ENCODE data around the gene C12orf76.
"Not testable (repeated sequence)": the region's sequence is repeated elsewhere in the genome, so short reads cannot be mapped to it uniquely, and the experiment has no call there.

C12orf76 gene

DNA sequence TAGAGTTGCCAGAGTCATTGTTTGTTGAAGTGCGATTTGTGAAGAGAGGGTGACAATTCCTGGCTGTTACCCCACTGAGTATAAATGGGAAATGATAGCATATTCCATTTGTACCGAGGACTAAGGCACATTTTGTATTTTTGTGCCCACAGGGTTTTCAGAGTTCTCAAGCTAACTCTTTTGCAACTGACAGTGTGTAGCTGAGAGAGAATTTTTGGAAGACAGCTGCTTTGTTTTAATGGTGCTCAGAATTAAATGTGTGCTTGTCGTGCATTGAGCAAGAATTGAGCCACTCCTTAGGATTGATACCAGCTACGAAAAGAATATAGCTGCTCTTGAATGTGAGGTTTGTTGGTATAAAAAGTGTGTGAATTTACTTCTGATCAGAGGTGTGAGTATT lies 27.4 kb downstream of the C12orf76 start:
- DNase-seq (ENCODE audit: low spot score) = no peak

DNA sequence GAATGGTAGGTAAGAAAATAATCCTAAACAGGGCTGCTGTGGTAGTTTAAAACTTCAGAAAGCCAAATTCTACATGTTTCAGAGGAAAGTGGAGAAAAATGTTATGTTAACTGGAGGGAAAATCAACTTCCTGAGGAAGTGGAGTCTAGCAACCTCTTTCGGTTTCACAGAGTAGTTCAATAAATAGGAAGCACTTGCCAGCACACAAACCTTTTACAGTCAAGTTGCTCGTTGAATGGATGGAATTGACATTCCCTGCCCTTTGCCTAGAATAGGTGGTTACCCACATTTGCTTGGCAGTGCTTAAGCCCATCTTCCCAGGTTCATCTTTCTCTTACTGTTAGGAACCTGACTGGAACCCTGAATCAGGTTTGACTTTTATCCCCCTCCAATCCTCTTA lies 33.2 kb downstream of the C12orf76 start:
- DNase-seq (ENCODE audit: low spot score) = peak; percentile 47

DNA sequence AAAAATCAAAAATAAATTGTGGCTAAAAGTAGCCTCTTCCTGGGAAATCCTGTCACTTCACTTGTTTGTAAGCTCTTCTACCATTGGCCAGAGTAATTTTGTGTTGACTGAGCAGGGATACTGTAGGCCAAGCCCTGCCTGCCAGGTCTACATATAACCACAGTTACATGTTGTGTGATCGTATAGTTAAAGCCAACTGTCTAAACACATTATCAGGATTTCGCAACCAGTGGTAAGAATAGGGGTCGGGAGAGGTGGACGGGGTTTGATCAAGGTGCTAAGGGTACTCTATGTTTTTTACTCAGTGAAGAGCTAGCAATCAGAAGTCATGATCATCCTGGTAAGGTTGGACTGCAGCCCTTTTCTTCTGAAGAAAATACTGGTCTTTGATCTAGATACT lies 35.7 kb downstream of the C12orf76 start:
- no peak for DNase-seq (ENCODE audit: low spot score)

DNA sequence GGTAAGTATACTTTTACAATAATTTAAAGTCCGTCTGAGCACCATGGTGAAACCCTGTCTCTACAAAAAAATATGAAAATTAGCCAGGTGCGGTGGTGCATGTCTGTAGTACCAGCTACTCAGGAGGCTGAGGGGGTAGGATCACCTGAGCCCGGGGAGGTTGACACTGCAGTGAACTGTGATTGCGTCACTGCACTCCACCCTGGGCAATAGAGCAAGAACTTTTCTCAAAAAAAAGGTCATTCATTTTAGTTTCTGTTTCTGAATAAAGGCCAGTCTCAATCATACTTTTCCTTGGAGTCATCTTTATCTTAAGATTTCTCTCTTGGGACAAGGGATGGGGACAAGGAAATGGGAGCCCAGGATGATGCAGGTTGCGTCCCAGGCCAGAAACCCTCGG lies 36.2 kb downstream of the C12orf76 start:
- DNase-seq (ENCODE audit: low spot score) = no peak

DNA sequence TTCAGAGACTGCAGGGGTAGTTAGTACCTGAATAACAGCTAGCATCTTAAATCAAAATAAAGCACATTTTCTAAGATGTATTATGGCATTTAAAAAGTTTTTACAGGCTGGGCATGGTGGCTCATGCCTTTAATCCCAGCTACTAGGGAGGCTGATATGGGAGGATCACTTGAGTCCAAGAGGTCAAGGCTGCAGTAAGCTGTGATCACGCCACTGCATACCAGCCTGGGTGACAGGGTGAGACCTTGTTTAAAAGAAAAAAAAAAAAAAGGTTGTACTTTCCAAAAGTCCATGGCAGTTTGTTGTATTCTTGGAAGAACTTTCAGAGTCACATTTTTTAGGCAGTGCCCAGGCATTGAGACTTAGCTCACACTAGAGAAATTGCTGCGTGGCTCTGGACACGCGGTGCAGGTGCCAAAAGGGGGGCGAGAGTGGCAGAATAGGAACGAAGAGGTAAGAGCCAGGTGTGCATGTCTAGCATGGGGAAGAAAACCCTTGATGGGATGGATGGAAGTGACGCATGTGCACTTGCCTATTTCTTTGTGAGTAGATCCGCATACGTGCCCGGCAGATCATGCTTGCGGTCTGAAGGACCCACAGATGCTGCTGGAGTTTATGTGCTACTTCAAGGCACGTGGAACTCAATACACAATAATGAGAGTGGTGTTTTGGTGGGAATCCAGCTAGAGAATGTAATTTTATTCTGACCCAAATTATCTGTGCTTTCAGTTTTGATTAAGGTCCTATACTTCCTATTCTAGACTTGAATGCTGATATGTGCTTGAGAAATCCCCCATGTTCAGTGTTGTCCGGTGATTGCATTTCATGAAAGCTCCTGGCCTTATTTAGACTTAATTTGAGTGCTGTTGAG lies 37.2 kb downstream of the C12orf76 start:
- no peak for DNase-seq (ENCODE audit: low spot score)

DNA sequence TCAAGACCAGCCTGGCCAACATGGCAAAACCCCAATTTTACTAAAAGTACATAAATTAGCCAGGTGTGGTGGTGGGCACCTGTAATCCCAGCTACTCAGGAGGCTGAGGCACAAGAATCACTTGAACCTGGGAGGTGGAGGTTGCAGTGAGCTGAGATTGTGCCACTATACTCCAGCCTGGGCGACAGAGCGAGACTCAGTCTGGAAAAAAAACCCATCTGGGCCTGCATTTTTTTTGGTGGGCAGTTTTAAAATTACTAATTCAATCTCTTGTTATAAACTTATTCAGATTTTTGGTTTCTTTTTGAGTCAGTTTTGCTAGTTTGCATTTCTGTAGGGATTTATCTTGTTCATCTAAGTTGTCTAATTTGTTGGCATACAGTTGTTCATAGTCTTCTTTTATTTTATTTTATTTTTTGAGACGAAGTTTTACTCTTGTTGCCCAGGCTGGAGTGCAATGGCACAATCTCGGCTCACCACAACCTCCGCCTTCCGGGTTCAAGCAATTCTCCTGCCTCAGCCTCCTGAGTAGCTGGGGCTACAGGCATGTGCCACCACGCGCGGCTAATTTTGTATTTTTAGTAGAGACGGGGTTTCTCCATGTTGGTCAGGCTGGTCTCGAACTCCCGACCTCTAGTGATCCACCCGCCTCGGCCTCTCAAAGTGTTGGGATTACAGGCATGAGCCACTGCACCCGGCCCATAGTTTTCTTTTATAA lies 39.5 kb downstream of the C12orf76 start:
- DNase-seq (ENCODE audit: low spot score) = not testable (repeated sequence)

DNA sequence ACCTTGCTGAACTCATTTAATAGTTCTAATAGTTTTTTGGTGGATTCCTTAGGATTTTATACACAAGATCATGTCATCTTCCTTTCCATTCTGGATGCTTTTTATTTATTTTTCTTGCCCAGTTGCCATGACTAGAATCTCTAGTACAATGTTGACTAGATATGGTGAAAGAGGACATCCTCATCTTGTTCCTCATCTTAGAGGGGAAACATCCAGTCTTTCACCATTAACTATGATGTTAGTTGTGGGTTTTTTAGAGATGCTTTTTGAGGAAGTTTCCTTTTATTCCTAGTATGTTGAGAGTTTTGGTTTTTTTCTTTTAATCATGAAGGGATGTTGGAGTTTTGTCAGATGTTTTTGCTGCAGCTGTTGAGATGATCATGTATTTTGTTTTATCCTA lies 40.4 kb downstream of the C12orf76 start:
- no peak for DNase-seq (ENCODE audit: low spot score)

DNA sequence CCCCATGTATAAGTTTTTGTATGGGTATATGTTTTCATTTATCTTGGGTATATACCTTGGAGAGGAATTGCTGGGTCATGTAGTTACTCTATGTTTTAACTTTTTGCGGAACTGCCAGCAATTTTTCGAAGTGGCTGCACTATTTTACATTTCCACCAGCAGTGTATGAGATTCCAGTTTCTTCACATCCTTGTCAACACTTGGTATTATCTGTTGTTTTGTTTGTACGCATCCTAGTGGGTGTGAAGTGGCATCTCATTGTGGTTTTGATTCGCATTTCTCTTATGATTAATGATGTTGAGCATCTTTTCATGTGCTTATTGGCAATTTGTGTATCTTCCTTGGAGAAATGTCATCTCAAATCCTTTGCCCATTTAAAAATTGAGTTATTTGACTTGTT lies 42.2 kb downstream of the C12orf76 start:
- no peak for DNase-seq (ENCODE audit: low spot score)

DNA sequence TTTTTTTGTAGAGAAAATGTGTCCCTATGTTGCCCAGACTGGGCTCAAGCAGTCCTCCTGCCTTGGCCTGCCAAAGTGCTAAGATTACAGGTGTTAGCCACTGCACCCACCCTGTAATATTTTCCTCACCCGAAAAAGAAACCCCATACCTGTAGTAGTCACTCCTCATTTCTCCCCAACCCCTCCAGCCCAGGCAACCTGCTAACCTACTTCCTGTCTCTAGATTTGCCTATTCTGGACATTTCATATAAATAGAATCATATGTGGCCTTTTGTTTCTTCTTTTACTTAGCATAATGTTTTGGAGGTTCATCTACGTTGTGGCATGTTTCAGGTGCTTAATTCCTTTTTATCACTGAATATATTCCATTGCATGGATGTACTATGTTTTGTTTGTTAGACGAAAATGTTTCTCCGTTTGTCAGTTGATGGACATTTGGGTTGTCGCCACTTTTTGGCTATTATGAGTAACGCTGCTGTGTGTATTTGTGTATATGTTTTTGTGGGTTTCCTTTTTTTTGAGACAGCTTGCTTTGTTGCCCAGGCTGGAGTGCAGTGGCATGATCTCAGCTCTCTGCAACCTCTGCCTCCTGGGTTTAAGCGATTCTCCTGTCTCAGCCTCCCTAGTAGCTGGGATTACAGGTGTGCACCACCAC lies 42.9 kb downstream of the C12orf76 start:
- DNase-seq (ENCODE audit: low spot score) = peak; percentile 24

DNA sequence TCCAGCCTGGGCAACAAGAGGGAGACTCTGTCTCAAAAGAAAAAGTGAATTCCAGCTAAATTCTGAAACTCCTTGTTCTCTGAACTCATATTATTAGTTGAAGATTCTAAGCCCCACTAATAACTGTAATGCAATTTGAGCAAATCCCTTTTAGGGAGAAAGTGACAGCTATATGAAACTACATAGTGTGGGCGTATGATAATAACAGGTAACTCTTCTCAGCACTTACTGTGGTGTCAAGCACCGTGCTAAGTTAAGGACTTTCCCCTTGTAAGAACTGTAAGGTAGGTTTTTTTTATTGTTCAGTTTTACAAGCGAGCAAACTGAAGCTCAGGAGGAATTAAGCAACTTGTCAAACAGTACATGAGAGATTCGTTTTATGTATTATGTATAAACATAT lies 43.7 kb downstream of the C12orf76 start:
- DNase-seq (ENCODE audit: low spot score) = no peak

DNA sequence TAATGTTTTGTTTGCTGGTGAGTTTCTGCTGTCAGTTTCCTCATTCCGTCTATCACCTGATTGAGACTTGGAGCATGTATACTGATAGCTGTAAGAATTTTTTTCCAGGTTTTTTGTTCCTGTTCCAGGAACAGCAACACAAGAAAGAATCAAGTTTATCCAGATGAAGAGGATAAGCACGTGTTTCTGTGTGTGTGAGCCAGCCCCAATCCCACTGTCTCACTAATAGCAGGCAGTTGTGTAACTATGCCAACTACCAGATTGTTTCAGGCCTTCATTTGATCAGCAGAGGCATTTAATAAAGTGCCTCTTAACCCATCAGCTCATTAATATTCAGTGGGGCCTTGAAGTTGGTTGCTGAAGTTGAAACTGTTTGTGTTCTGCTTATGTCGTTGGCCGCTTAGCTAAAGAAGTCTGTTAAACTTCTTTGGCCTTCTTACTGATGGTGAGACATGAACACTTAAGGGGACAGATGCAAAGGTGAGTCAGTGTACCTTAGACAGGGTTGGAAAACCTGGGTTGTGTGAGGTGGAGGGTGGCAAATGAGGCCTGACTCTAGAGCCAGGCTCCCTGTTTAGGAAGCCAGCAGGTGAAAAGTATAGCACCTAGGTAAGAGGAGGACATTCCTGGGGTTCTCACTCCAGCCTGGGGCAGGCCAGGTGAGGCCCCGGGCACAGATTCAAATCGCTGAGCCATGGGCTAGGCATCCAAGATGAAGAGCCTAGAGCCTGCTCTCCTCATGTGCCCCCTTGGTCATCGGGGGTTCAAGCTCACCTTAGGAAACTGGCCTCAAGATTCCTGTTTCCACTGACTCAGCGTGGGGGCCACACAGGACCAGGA lies 45.4 kb downstream of the C12orf76 start:
- DNase-seq (ENCODE audit: low spot score) = no peak

DNA sequence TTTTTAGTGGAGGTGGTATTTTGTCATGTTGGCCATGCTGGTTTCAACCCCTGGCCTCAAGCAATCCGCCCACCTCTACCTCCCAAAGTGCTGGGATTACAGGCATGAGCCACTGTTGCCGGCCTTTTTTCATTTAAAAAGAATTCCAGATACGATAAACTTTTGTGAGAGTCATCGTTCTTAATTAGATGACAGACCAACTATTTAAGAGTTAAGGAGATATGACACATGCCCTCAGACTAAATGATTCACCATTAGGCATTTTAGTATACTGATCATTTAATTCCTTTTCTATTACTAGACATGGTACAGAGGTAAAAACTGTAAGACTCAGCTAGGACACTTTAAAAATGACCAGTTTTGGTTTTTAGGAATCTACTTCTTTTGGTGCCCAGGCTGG lies 46.7 kb downstream of the C12orf76 start:
- DNase-seq (ENCODE audit: low spot score) = no peak

DNA sequence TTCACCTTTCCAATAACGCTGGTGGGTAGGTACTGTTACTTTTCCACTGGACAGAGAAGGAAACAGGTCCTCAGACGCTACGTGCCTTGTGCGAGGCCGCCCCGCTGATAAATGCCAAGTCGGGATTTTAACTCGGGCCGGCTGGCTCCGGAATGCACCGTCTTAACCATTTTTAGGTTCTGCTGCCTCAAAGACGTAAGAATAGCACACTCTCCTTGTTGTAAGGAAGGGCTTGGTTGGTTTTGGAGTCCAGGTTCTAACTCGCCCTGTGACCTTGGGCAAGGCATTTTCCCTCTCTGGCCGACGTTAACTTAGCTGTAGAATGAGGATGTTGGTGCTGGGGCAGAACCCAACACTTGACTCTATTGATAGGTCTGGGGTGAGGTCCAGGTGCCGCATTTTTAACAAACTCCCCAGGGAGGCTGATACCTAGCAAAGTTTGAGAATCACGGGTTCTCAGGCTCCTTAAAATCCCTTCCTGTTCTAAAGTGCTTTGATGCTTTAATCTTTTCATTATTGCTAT lies 48.3 kb downstream of the C12orf76 start:
- DNase-seq (ENCODE audit: low spot score) = no peak

DNA sequence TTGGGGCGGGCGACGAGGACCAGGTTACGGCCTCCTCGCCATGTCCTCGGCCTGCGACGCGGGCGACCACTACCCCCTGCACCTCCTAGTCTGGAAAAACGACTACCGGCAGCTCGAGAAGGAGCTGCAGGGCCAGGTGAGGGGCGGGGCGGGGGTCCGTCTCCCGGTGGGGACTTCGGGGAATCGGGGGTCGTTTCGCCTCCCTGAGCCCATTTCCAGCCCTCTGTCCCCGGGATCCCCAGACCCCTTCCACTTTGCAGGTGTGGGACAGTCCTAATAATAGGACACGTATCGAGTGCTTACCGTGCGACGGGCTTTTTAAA lies 48.7 kb downstream of the C12orf76 start:
- DNase-seq (ENCODE audit: low spot score) = no peak

DNA sequence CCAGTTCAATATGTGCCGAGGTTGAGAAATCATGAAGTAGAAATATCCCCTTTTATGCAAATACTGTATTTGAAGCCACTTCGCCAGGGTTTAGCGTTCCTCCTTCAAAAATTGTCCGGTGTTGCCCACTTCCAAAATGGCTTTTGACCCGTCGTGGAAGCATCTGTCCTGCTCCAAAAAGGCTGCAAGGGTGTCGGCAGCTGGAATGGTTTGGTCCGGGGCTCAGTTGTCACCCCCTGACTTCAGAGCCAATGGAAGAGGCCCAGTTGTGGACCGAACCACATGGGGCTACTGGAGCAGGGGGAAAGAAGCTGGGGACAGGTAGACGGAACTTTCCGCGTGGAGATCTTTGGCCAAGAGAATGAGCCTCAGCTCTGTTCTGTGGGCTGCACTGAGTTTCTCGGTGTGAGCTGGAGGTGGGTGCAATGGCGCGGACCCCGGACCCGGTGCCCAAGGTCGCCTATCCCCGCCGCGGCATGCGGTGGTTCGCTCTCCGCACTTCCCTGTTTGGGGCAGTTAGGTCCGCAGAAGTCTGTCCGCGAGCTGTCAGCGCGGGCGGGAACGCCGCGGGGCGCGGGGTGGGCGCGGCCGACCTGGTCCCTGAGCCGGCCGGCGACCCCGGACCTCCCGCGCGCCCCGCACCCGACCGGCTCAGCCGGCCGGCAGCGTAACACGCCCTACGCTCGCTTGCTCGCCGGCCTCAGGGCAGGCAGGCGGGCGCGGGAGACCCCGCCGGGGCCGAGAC lies 49.2 kb downstream of the C12orf76 start, which contains the start of gene ANKRD13A:
ANKRD13A (plus strand) TSS at position 527 of the 745 bp plus-strand sequence. CDS start 259 bp downstream, outside the sequence.
- DNase-seq (ENCODE audit: low spot score) = peak; percentile 95

DNA sequence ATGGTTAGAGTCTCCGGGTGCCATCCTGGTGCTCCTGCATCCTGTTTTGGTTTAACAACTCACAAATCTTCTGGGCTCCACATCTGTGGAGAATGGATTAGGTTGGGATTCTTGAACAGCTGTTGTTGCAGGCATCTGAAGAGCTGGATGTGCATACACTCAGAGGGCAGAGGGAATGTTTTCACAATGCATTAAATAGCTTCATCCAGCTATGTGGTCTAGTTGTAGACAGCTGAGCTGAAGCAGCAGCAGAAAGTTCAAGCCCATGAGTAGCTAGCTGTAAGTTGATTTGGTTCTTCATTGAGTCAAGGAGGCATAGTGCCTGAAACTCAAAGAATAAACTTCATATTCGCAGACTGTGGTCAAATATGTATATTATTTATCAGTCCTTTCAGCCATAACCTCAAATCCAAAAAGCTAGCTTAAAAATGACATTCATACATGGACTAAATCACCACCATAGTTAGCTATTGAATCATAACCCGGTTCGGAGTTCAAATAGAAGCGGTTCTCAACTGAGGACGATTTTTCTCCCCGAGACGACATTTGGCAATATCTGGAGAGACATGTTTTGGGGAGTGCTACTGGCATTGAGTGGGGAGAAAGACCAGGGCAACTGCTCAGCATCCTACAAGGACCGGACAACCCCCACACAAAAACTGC lies 50.0 kb downstream of the C12orf76 start:
- no peak for DNase-seq (ENCODE audit: low spot score)

DNA sequence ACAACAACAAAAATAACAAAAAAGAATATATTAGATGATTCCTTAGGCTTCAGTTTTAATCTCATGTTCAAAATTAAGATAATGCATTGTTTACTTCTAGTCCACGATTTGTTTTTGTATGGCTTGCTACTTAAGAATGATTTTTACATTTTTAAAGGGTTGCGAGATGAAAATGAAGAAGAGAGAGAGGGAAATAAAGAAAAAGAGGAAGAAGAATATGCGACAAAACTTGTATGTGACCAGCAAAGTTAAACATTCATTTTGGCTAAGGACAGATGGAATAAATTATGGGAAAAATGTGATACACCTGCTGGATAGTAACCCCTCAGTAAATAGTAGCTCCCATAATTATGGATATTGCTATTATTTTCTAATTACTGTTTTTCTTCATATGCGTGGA lies 50.9 kb downstream of the C12orf76 start:
- no peak for DNase-seq (ENCODE audit: low spot score)

DNA sequence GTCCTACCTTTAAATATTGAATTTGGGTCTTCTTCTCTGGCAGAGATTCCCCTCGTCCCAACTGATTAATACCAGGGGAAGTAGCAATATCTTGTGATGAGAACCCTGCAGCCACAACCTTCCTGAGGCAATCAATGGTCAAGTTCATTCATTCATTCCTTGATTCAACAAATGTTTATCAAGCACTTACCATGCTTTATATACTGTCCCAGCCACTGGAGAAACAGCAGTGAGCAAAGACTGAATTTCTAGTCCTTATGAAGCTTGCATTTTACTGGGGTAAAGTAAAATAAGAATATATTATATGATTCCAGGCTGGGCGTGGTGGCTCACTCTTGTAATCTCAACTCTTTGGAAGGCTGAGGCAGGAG lies 51.9 kb downstream of the C12orf76 start:
- no peak for DNase-seq (ENCODE audit: low spot score)

DNA sequence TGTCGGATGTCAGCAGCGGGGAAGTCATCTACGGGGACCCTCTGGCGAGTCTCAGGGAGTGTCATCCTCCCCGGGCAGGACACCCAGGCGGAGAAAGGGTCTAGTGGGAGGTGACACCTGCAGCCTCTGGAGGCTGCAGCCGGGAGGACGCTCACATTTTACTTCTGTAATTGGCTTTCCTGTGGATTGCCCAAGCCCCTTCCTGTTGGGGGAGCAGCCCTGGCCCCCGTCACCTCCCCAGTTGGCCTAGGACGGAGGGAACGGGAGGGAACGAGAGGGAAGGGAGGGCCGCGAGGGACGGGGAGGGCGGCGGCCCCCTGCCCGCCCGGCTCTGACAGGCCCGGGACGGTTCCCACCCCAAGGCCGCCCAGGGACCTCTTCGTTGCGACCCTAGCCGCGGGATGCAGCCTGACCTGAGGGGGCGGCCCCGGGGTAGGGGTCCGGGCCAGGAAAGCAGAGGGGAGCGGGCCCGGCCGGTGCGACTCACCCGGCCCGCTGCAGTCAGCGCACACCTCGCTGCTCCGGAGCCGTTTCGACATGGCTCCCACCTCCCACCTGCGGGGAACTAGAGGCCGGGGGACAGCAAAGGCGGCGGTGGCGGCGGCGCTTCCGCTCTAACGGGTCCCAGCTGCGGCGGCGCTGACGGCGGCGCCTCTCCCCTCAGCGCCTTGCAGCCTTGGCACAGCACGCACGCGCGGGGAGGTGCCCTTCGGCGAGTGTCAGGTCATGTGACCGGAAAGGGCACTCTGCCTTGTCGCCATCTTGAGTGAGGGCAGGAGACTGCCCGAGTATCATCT lies 52.4 kb downstream of the C12orf76 start, which contains the start of gene GIT2:
GIT2 (minus strand) TSS at position 683 of the 797 bp plus-strand sequence; CDS start at position 539, 144 bp downstream.
- DNase-seq (ENCODE audit: low spot score) = peak; percentile 95

DNA sequence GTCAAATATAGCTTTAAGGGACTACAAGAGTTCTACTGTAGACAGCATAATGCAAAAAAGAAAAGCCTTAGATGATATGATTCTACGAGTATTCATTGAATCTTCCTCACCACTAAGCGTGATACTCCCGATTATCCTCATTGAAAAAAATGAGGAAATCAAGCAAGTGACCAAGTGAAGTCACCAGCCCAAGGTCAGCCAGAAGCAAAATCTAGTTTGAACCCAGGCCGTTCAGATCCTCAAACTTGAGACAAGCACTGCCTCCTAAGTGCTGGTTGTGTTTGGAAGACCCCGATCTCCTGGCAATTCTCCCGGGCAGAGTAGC lies 53.0 kb downstream of the C12orf76 start:
- DNase-seq (ENCODE audit: low spot score) = no peak

All from CD4-positive, alpha-beta T cell treated with Interleukin-15 for 4 hours (primary cell).